DMS153 treated with DMSO at 0.1 percent for 48 hours (cell line): Measurements from ENCODE around the gene RFX8.
"Not testable (repeated sequence)": the region's sequence is repeated elsewhere in the genome, so short reads cannot be mapped to it uniquely, and the experiment has no call there.

Source experiments
- DNase-seq: peaks from one replicate; lab custom pipeline; 2025; ENCODE audit not compliant: unreplicated experiment; lab: John Stamatoyannopoulos, UW

Gene RFX8

DNA sequence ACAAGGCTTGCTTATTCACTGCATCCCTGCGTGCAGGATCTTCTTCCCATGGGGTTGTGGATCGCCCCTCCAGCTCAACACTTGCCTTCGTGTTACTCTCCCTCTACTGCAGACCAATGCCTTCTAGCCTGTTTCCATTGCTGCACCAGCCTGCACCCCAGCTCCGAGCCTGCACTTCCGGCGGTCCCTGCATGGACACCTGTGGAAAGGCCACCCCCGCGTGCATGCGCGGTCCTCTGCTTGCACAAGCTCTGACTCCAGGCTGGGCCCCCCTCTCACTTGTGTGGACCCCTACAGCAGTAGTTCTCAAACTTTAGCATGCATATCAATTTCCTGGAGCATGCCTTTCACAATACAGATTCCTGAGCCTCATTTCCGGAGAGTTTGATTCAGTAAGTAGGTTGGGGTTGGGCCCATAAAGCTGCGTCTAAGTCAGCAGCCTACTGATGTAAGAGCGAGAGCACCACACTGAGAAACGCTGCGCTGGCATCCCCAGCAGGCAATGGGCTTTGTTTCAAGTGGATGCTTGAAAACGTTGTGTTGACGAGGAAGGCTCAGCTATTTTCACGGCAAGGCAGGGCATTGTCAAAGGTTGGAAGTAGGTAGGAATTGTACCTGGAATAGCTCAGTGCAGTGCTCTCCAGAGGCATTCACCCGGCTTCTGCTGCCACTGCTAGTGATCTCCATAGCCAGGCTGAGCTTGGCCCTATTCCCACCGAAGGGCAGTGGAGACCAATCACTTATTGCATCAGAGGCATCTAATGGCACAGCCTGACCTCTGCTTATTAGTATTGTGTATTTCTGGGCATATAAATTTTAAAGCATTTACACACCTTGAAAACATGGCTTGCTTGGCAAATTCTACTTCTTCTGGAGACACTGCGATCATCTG is 120.2 kb downstream of the RFX8 start:
- DNase-seq, result no peak

DNA sequence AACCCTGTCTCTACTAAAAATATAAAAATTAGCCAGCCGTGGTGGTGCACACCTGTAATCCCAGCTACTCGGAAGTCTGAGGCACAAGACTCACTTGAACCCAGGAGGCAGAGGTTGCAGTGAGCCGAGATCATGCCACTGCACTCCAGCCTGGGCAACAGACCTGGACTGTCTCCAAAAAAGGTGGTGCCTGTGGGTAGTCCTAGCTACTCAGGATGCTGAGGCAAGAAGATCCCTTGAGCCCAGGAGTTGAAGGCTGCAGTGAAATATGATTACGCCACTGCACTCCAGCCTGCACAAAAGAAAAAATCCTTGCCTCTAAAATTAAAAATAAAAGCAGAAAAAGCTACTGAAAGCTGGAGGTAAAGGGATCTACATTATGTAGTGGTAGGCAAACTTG is 122.3 kb downstream of the RFX8 start:
- not testable (repeated sequence) for DNase-seq

DNA sequence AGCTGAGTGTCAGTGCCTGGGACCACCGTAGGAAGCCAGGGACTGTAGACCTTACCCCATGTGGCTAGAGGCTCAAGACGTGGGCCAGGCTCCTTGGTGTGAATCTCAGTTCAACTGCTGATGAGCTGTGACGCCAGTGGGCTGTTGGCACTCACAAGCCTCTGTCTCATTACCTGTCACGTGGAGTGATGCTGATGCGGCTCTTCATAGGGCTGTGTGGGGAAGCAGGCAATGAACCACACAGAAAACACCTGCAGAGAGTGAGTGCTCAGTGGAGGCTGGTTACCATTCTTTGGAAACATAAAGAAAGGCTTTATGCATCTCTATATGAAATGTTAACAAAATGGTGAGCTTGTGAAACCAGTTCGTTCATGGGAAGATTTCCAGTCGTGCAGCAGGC is 123.7 kb downstream of the RFX8 start:
- no peak for DNase-seq

DNA sequence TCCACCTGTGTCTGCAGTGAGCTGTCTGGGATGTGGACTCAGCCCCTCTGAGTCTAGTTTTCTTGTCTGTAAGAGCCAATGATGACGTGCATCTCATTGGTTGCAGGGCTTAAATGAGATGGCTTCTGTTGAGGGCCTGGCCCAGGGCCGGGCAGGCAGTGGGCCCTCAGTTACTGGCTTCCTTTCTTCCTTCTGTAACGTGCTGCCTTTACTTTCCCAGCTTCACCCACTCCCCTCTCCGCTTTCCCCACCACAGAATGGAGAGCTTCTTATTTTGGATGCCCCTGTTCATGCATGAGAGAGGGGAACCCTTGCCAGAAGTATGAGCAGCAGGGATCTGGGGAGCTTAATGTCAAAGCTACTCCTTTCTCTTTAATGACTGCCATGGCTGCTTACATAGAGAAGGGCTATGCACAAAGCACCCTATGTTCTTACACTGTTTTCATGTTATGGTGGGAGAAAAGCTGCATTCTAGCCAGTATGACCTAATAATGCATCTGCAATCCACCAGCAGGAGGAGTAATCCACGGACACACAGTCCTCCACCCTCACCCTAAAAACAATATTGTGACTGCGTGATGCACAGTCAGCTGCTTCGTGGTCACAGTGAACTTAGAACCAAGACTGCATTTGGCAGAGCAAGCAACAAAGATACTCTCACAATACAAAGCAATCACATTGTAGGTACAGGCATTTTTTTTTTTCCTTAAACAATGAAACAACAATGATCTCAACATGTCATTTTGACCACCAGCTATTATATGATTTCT is 124.8 kb downstream of the RFX8 start:
- DNase-seq, result no peak

DNA sequence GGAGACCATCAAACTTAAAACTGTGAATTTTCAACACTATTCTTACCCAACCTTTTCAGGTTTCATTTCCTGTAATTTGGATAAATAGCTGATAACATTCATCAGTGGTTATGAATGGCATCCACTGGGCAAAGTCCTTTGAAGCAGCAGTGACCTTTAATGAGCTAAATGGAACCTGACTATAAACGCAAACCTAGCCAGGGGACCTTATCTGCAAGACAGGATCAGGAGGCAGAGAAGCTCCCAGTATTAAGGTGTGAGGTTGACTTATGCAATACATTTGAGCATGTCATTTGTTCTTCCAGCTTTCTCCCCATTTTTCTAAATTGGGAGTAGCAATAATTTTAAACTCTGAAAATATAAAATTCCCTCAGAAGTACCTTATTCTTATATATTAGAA is 126.0 kb downstream of the RFX8 start:
- DNase-seq, result no peak
